Natural killer cell (primary cell): ENCODE data around the gene LARP4B. TPM values are rescaled to one million over a fixed set of nuclear protein-coding genes. Genes with fewer than 3 reads are reported as not detected.

ENCODE experiments used
- ATAC-seq, 3 donors: fragments of 150-1000 bp in 2 of 3; fragments of 200-7000 bp in 1 of 3; cut with Tn5 transposase; 1 replicate in 1 of 3; 2 replicates in 2 of 3; pipeline ENCODE4 v1.10.0; 2021; ENCODE audit warnings: mild to moderate bottlenecking in 2 of 3, moderate library complexity in 2 of 3
- DNase-seq, 2 donors: peaks; one replicate each; pipeline versions ENCODE4 v3.0.0 to v3.0.0-alpha.2; 2013 to 2021; ENCODE audit warnings: mixed read lengths in 1 of 2
- H3K27ac ChIP-seq: one replicate; pipeline ENCODE4 v1.5.1; 2013; ENCODE audit warnings: mild to moderate bottlenecking, low read length
- H3K27me3 ChIP-seq: one replicate; pipeline ENCODE4 v1.6.1; 2013; ENCODE audit warnings: low read length; ENCODE audit not compliant: control insufficient read depth, insufficient read depth
- H3K36me3 ChIP-seq: one replicate; pipeline ENCODE4 v1.6.1; 2013; ENCODE audit warnings: low read length; ENCODE audit not compliant: control insufficient read depth, insufficient read depth
- H3K4me1 ChIP-seq: one replicate; pipeline ENCODE4 v1.6.1; 2013; ENCODE audit warnings: low read length; ENCODE audit not compliant: control insufficient read depth, insufficient read depth
- H3K4me3 ChIP-seq: one replicate; pipeline ENCODE4 v1.5.1; 2013; ENCODE audit warnings: low read length
- H3K9me3 ChIP-seq: one replicate; pipeline ENCODE4 v1.6.1; 2013; ENCODE audit warnings: low read length; ENCODE audit not compliant: control insufficient read depth, insufficient read depth
- H3K27ac Mint-ChIP-seq, 2 donors: one replicate each; pipeline ENCODE4 v1.8.0; 2022; ENCODE audit warnings: mild to moderate bottlenecking in 2 of 2, mixed read lengths in 2 of 2, moderate library complexity in 1 of 2
- H3K27me3 Mint-ChIP-seq, 2 donors: one replicate each; pipeline ENCODE4 v1.8.0; 2022; ENCODE audit warnings: low read depth in 2 of 2, mixed read lengths in 2 of 2
- H3K36me3 Mint-ChIP-seq: one replicate; pipeline ENCODE4 v1.8.0; 2022; ENCODE audit warnings: mixed read lengths
- H3K4me1 Mint-ChIP-seq, 2 donors: one replicate each; pipeline ENCODE4 v1.8.0; 2022; ENCODE audit warnings: mixed read lengths in 2 of 2
- H3K4me3 Mint-ChIP-seq: one replicate; pipeline ENCODE4 v1.8.0; 2022; ENCODE audit warnings: mild to moderate bottlenecking, moderate library complexity, mixed read lengths
- H3K9me3 Mint-ChIP-seq, 2 donors: one replicate each; pipeline ENCODE4 v1.8.0; 2022; ENCODE audit warnings: mixed read lengths in 2 of 2
- CTCF ChIP-seq: fragments of 200-600 bp; IDR thresholded peaks from one replicate; pipeline ENCODE4 v1.8.0; 2022; ENCODE audit warnings: antibody characterized with exemption
- WGBS: methylation state at CpG from one replicate; pipeline ENCODE4 v1.1.7; 2013; ENCODE audit warnings: missing lambda C conversion rate; ENCODE audit not compliant: insufficient coverage; 5-methylcytosine and 5-hydroxymethylcytosine counted together
- intact Hi-C: fragments of 100-400 bp; cut with micrococcal nuclease; formaldehyde crosslinking; loops from one replicate; pipeline ENCODE4 v1.14.2; 2022
- total RNA-seq, 4 donors: library from RNA; stranded (reverse); fragments of 120-200 nt in 1 of 4; gene quantifications; one replicate each; pipeline versions ENCODE4 v1.2.3 to v1.2.4, GENCODE V29; 2013 to 2022

LARP4B gene
- total RNA-seq, 3 donors from 2014 or later (not counting 1 experiment from before 2014, with no cell fraction given): 75.5 to 95.4 (median 90.2) TPM

- H3K27ac ChIP-seq: no peak overlapping the region
- no peaks in the 10 kb centered on the region for H3K4me1 ChIP-seq
- peaks cover 6% of the 10 kb centered on the region for H3K36me3 ChIP-seq
- H3K9me3 ChIP-seq: no peaks in the 10 kb centered on the region
- Mint-ChIP-seq H3K27ac (no peak overlapping the region), H3K4me1 (peaks cover 26 to 29% of the 10 kb centered on the region in 2 donors), H3K27me3 (no peaks in the 10 kb centered on the region), H3K4me3 (no peak overlapping the region), H3K36me3 (no peaks in the 10 kb centered on the region), H3K9me3 (no peaks in the 10 kb centered on the region)
- no peaks in the 10 kb centered on the region for H3K27me3 ChIP-seq
- no peak for ATAC-seq
- intact Hi-C loops: no loop called here
- 94% methylated on average over 4 of the region's 5 CpGs for WGBS
- H3K4me3 ChIP-seq: no peak overlapping the region
- no peak for DNase-seq
- no peak for TF ChIP-seq CTCF
Observed at GRCh38 chr10:904403-904802, 27.1 kb downstream of the LARP4B start.

- Histone ChIP-seq H3K27ac (no peak overlapping the region), H3K4me3 (no peak overlapping the region), H3K4me1 (no peaks in the 10 kb centered on the region), H3K9me3 (no peaks in the 10 kb centered on the region), H3K27me3 (no peaks in the 10 kb centered on the region), H3K36me3 (no peaks in the 10 kb centered on the region)
- H3K9me3 Mint-ChIP-seq: no peaks in the 10 kb centered on the region
- ATAC-seq (no peak), DNase-seq (no peak)
- no peak overlapping the region for H3K27ac Mint-ChIP-seq
- peaks cover 35 to 38% of the 10 kb centered on the region in 2 donors for H3K4me1 Mint-ChIP-seq
- no peak for TF ChIP-seq CTCF
- H3K27me3 Mint-ChIP-seq: no peaks in the 10 kb centered on the region
- H3K36me3 Mint-ChIP-seq: no peaks in the 10 kb centered on the region
- no peak overlapping the region for H3K4me3 Mint-ChIP-seq
- intact Hi-C loops: no loop called here
- WGBS: 97% methylated on average over 2 of the region's 2 CpGs
Observed at GRCh38 chr10:898141-898540, 33.4 kb downstream of the LARP4B start.

- Histone ChIP-seq H3K27ac (no peak overlapping the region), H3K27me3 (no peaks in the 10 kb centered on the region), H3K36me3 (no peaks in the 10 kb centered on the region), H3K4me3 (no peak overlapping the region), H3K4me1 (no peaks in the 10 kb centered on the region), H3K9me3 (no peaks in the 10 kb centered on the region)
- no peak for TF ChIP-seq CTCF
- no peaks in the 10 kb centered on the region for H3K9me3 Mint-ChIP-seq
- intact Hi-C loops: no loop called here
- no peak for DNase-seq
- no peaks in the 10 kb centered on the region for H3K36me3 Mint-ChIP-seq
- H3K4me1 Mint-ChIP-seq: peaks cover 35% of the 10 kb centered on the region in 2 donors
- 100% methylated on average over 2 of the region's 2 CpGs for WGBS
- H3K27me3 Mint-ChIP-seq: no peaks in the 10 kb centered on the region
- ATAC-seq: no peak
- no peak overlapping the region for H3K27ac Mint-ChIP-seq
- no peak overlapping the region for H3K4me3 Mint-ChIP-seq
Observed at GRCh38 chr10:896982-897381, 34.5 kb downstream of the LARP4B start.

GRCh38 chr10:895324-895723 lies 36.2 kb downstream of the LARP4B start:
- intact Hi-C loops: no loop called here
- no peak overlapping the region for H3K27ac ChIP-seq
- Mint-ChIP-seq H3K4me1 (peaks cover 35% of the 10 kb centered on the region in 2 donors), H3K36me3 (no peaks in the 10 kb centered on the region), H3K9me3 (no peaks in the 10 kb centered on the region), H3K27me3 (no peaks in the 10 kb centered on the region), H3K27ac (no peak overlapping the region), H3K4me3 (no peak overlapping the region)
- H3K4me1 ChIP-seq: no peaks in the 10 kb centered on the region
- no peaks in the 10 kb centered on the region for H3K27me3 ChIP-seq
- no peak for DNase-seq
- H3K4me3 ChIP-seq: no peak overlapping the region
- 100% methylated on average over 2 of the region's 4 CpGs for WGBS
- no peak for TF ChIP-seq CTCF
- no peak for ATAC-seq
- H3K36me3 ChIP-seq: no peaks in the 10 kb centered on the region
- H3K9me3 ChIP-seq: no peaks in the 10 kb centered on the region
